NCI-H345 treated with DMSO at 0.1 percent for 48 hours (cell line): ENCODE data around the gene OPCML.

Source experiments
- DNase-seq: peaks from one replicate; lab custom pipeline; 2025; ENCODE audit not compliant: unreplicated experiment; lab: John Stamatoyannopoulos, UW

Gene OPCML

GRCh38 chr11:132866783-132867545 is 665.3 kb downstream of the OPCML start:
- no peak for DNase-seq

GRCh38 chr11:132865623-132866022 is 666.7 kb downstream of the OPCML start:
- no peak for DNase-seq

GRCh38 chr11:132864811-132865576 is 667.3 kb downstream of the OPCML start:
- DNase-seq, result no peak

GRCh38 chr11:132862933-132863332 is 669.4 kb downstream of the OPCML start:
- DNase-seq, result no peak

GRCh38 chr11:132862137-132862536 is 670.2 kb downstream of the OPCML start:
- no peak for DNase-seq

GRCh38 chr11:132859306-132859705 is 673.0 kb downstream of the OPCML start:
- no peak for DNase-seq

GRCh38 chr11:132858223-132858622 is 674.1 kb downstream of the OPCML start:
- DNase-seq, result no peak

GRCh38 chr11:132856032-132856431 is 676.3 kb downstream of the OPCML start:
- DNase-seq, result no peak

- no peak for DNase-seq
Observed at GRCh38 chr11:132855516-132855915, 676.8 kb downstream of the OPCML start.

- DNase-seq, result no peak
Observed at GRCh38 chr11:132853886-132854285, 678.4 kb downstream of the OPCML start.

GRCh38 chr11:132852361-132852760 is 679.9 kb downstream of the OPCML start:
- DNase-seq, result no peak

GRCh38 chr11:132851247-132851646 is 681.1 kb downstream of the OPCML start:
- no peak for DNase-seq

- no peak for DNase-seq
Observed at GRCh38 chr11:132850266-132850665, 682.0 kb downstream of the OPCML start.

- no peak for DNase-seq
Observed at GRCh38 chr11:132848336-132848735, 684.0 kb downstream of the OPCML start.

- no peak for DNase-seq
Observed at GRCh38 chr11:132846075-132846474, 686.2 kb downstream of the OPCML start.

GRCh38 chr11:132844956-132845696 is 687.2 kb downstream of the OPCML start:
- DNase-seq, result no peak

- DNase-seq, result no peak
Observed at GRCh38 chr11:132840660-132841059, 691.6 kb downstream of the OPCML start.

GRCh38 chr11:132840191-132840590 is 692.1 kb downstream of the OPCML start:
- no peak for DNase-seq

GRCh38 chr11:132839236-132839945 is 692.9 kb downstream of the OPCML start:
- DNase-seq, result no peak

- DNase-seq, result no peak
Observed at GRCh38 chr11:132838627-132839026, 693.7 kb downstream of the OPCML start.

GRCh38 chr11:132831272-132831671 is 701.0 kb downstream of the OPCML start:
- no peak for DNase-seq
